Tibial nerve (tissue), 4 donors: ENCODE measurements around the gene LPO. TPM values are rescaled to one million over a fixed set of nuclear protein-coding genes. Genes with fewer than 3 reads are reported as not detected.

Experiments
- DNase-seq, 2 donors: peaks; one replicate each; pipeline ENCODE4 v3.0.0-alpha.2; 2019; ENCODE audit warnings: low spot score in 2 of 2
- H3K27ac ChIP-seq, 4 donors: fragments of 200-600 bp; sonication (generic) in 3 of 4; one replicate each; pipeline ENCODE4 v1.5.1; 2017 to 2019; ENCODE audit warnings: mild to moderate bottlenecking in 1 of 4
- H3K27me3 ChIP-seq, 2 donors: fragments of 200-600 bp; sonication (generic) in 1 of 2; one replicate each; pipeline versions ENCODE4 v1.5.1 to v1.6.0; 2017 to 2019
- H3K36me3 ChIP-seq, 3 donors: fragments of 200-600 bp; sonication (generic); one replicate each; pipeline ENCODE4 v1.5.1; 2018 to 2019
- H3K4me1 ChIP-seq, 4 donors: fragments of 200-600 bp; sonication (generic) in 3 of 4; one replicate each; pipeline ENCODE4 v1.5.1; 2017 to 2019
- H3K4me3 ChIP-seq, 4 donors: fragments of 200-600 bp; sonication (generic) in 3 of 4; one replicate each; pipeline ENCODE4 v1.5.1; 2017 to 2019; ENCODE audit warnings: mild to moderate bottlenecking in 1 of 4, moderate library complexity in 1 of 4
- H3K9me3 ChIP-seq, 4 donors: fragments of 200-600 bp; sonication (generic) in 3 of 4; one replicate each; pipeline ENCODE4 v1.5.1; 2017 to 2019
- CTCF ChIP-seq, 5 experiments: fragments of 200-600 bp in 3 of 5; fragments of 450-650 bp in 2 of 5; sonication (generic) in 3 of 5; IDR thresholded peaks; one replicate each; pipeline ENCODE4 v1.5.1; 2016 to 2019; ENCODE audit warnings: antibody characterized with exemption in 5 of 5, mild to moderate bottlenecking in 3 of 5, moderate library complexity in 2 of 5
- EP300 ChIP-seq, 2 donors: sonication (generic); formaldehyde crosslinking; IDR thresholded peaks; one replicate each; pipeline ENCODE4 v1.6.1; 2017; ENCODE audit warnings: antibody characterized with exemption in 2 of 2, mild to moderate bottlenecking in 1 of 2
- POLR2A ChIP-seq, 2 donors: fragments of 450-650 bp; IDR thresholded peaks; one replicate each; pipeline ENCODE4 v1.6.1; 2017; ENCODE audit warnings: antibody characterized with exemption in 2 of 2, mild to moderate bottlenecking in 2 of 2, moderate library complexity in 2 of 2
- WGBS, 2 donors: methylation state at CpG; one replicate each; pipeline ENCODE4 v1.1.5; 2018; 5-methylcytosine and 5-hydroxymethylcytosine counted together
- total RNA-seq, 4 donors: library from RNA; depleted of rRNA; stranded (reverse); fragments of >200 nt; gene quantifications; one replicate each; pipeline ENCODE4 v1.1.0, GENCODE V29; 2016

LPO gene
- total RNA-seq, 4 donors from 2014 or later = not detected

DNA sequence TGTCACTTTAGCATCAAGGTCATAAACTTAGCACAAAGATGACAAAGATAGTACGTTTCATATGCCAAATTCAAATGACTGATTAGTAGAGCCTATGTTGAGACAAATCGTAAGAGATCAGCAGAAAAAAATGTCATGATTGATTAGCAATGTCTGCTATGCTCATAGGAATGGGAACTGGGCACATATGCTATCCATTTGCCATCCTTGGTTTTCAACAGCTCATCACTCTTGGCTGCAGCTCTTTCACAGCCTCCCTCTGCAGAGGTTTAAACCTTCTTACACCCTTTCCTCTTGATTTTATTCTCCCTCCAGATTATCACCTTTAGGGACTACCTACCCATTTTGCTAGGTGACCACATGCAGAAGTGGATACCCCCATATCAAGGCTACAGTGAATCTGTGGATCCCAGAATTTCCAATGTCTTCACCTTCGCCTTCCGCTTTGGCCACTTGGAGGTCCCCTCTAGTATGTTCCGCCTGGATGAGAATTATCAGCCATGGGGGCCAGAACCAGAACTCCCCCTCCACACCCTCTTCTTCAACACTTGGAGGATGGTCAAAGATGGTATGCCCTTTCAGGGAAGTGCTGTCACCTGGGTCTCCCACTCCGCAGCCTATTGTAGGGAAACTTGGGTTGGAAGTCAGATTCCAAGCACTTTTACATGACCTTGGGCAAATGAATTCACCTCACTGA is 26.2 kb downstream of the LPO start:
- TF ChIP-seq EP300 (IDR thresholded peaks at IDR 0.05) = no peak
- no peak for TF ChIP-seq CTCF (IDR thresholded peaks at IDR 0.05)
- no peak for TF ChIP-seq POLR2A (IDR thresholded peaks at IDR 0.05)
- Histone ChIP-seq H3K27me3 (peaks cover 0 to 42% of the 10 kb centered on the region in 2 donors), H3K4me1 (no peaks in the 10 kb centered on the region), H3K9me3 (no peaks in the 10 kb centered on the region), H3K36me3 (no peaks in the 10 kb centered on the region), H3K4me3 (no peak overlapping the region), H3K27ac (no peak overlapping the region)
- DNase-seq = no peak
- WGBS, 2 donors = 81 to 84% methylated on average over 6 of the region's 6 CpGs

DNA sequence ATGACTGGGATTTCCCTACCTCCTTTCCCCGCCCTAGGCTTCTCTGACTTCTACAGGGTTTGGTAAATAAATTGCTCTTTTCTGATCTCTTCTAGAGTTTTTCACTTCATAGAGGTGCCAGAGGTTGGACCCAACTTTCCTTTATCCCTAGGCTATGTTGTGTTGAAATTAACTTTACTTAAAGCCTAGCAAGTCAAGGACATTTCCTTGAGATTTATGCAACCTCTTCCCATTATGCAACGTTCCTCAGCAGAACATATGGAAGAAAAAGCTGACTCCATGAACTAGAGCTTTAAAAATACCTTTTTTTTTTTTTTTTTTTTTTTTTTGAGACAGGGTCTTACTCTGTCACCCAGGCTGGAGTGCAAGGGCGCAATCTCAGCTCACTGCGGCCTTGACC is 26.9 kb downstream of the LPO start:
- H3K27ac ChIP-seq = no peak overlapping the region
- DNase-seq = no peak
- no peaks in the 10 kb centered on the region for H3K36me3 ChIP-seq
- 80 to 83% methylated on average over 4 of the region's 4 CpGs for WGBS, 2 donors
- H3K4me3 ChIP-seq = no peak overlapping the region
- TF ChIP-seq POLR2A (IDR thresholded peaks at IDR 0.05) = no peak
- no peak for TF ChIP-seq CTCF (IDR thresholded peaks at IDR 0.05)
- no peaks in the 10 kb centered on the region for H3K4me1 ChIP-seq
- no peaks in the 10 kb centered on the region for H3K9me3 ChIP-seq
- peaks cover 0 to 37% of the 10 kb centered on the region in 2 donors for H3K27me3 ChIP-seq

- Histone ChIP-seq H3K27ac (no peak overlapping the region), H3K27me3 (peaks cover 0 to 33% of the 10 kb centered on the region in 2 donors), H3K36me3 (no peaks in the 10 kb centered on the region), H3K4me3 (no peak overlapping the region), H3K9me3 (no peaks in the 10 kb centered on the region), H3K4me1 (no peaks in the 10 kb centered on the region)
- TF ChIP-seq CTCF (IDR thresholded peaks at IDR 0.05) (no peak), EP300 (IDR thresholded peaks at IDR 0.05) (no peak), POLR2A (IDR thresholded peaks at IDR 0.05) (no peak)
- WGBS, 2 donors = 90 to 94% methylated on average over 7 of the region's 7 CpGs
- no peak for DNase-seq
These were observed 27.8 kb downstream of the LPO start for GRCh38 chr17:58265902-58266875.

DNA sequence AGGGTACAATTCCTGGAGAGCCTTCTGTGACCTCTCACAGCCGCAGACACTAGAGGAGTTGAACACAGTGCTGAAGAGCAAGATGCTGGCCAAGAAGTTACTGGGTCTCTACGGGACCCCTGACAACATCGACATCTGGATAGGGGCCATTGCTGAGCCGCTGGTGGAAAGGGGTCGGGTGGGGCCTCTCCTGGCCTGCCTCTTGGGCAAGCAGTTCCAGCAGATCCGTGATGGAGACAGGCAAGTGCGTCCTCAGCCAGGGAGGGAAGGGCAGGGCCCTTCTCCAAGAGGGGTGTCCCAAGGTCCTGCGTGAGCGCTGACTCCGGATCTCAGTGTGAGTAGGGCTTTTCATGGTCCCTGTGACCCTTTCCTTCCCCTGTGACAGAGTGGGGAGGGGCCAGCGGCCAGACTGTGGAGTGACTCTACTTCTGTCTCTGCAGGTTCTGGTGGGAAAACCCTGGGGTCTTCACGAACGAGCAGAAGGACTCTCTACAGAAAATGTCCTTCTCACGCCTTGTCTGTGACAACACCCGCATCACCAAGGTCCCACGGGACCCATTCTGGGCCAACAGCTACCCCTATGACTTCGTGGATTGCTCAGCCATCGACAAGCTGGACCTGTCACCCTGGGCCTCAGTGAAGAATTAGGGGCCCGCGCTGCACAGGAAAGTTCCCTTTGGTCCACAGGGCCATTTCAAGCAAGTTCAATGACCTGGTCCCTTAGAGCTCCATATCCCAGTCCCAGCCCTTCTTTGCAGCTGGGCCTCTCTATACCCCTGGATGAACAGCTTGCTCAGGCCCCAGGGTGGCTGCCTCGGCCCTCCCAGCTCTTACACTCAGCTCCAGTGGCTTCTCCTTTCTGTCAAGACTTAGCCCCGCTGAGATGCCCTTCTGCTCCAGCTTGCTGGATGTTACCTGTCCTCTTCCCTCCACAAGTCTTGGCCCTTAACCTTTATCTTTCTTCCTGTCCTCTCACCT is 29.3 kb downstream of the LPO start:
- Histone ChIP-seq H3K27me3 (peaks cover 0 to 19% of the 10 kb centered on the region in 2 donors), H3K4me1 (no peaks in the 10 kb centered on the region), H3K9me3 (no peaks in the 10 kb centered on the region), H3K27ac (no peak overlapping the region), H3K36me3 (no peaks in the 10 kb centered on the region), H3K4me3 (no peak overlapping the region)
- WGBS, 2 donors = 70 to 75% methylated on average over 20 to 22 of the region's 22 CpGs
- no peak for DNase-seq
- TF ChIP-seq POLR2A (IDR thresholded peaks at IDR 0.05) (no peak), CTCF (IDR thresholded peaks at IDR 0.05) (no peak), EP300 (IDR thresholded peaks at IDR 0.05) (no peak)
